WTC11 (cell line): ENCODE measurements around the gene PRAMEF13.
"Not testable (repeated sequence)": the region's sequence is repeated elsewhere in the genome, so short reads cannot be mapped to it uniquely, and the experiment has no call there.

Experiments
- CREB1 ChIP-seq: sonication (generic); formaldehyde crosslinking; IDR thresholded peaks from 2 replicates; pipeline ENCODE4 v1.8.0; 2023; ENCODE audit warnings: mild to moderate bottlenecking, missing genetic modification reagents
- FOXP4 ChIP-seq: sonication (generic); formaldehyde crosslinking; IDR thresholded peaks from 2 replicates; pipeline ENCODE4 v1.8.0; 2022; ENCODE audit warnings: mild to moderate bottlenecking, missing genetic modification reagents
- RELA ChIP-seq: sonication (generic); formaldehyde crosslinking; IDR thresholded peaks from 2 replicates; pipeline ENCODE4 v1.8.1; 2022; ENCODE audit warnings: missing genetic modification reagents, mild to moderate bottlenecking, borderline replicate concordance
- SMAD4 ChIP-seq: sonication (generic); formaldehyde crosslinking; IDR thresholded peaks from 2 replicates; pipeline ENCODE4 v1.8.0; 2022; ENCODE audit warnings: mild to moderate bottlenecking, missing genetic modification reagents
- TP53 ChIP-seq: sonication (generic); formaldehyde crosslinking; IDR thresholded peaks from 2 replicates; pipeline ENCODE4 v1.8.1; 2023; ENCODE audit warnings: mild to moderate bottlenecking, missing genetic modification reagents
- ZNF263 ChIP-seq: sonication (generic); formaldehyde crosslinking; IDR thresholded peaks from 2 replicates; pipeline ENCODE4 v1.8.1; 2022; ENCODE audit warnings: low read depth, mild to moderate bottlenecking, moderate library complexity, missing genetic modification reagents
- TF ChIP-seq, protein P1 (sequence below): fragments of 200-600 bp; IDR thresholded peaks from 2 replicates; pipeline ENCODE4 v1.8.0; 2022; ENCODE audit warnings: antibody characterized with exemption
- TF ChIP-seq, protein P2 (sequence below): sonication (generic); formaldehyde crosslinking; IDR thresholded peaks from 2 replicates; pipeline ENCODE4 v1.8.0; 2022; ENCODE audit warnings: mild to moderate bottlenecking, missing genetic modification reagents
- TF ChIP-seq, protein P3 (sequence below): sonication (generic); formaldehyde crosslinking; IDR thresholded peaks from 2 replicates; pipeline ENCODE4 v1.8.0; 2022; ENCODE audit warnings: mild to moderate bottlenecking, missing genetic modification reagents

DNA sequence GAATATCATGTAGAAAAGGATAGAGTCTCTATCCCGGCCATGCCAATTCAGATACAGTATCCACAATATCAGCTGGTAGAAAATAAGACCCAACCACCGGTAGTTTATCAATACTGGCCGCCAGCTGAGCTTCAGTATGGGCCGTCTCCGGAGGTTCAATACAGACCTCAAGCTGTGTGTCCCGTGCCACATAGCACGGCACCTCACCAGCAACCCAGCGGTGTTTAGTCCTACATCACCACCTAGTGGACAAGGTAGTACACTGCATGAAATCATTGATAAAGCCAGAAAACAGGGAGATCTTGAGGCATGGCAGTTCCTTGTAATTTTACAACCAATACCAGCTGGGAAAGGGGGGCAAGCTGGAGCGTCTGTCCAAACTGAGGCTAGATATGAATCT, 7.5 kb upstream of the PRAMEF13 start:
- TF ChIP-seq, protein P1, sequence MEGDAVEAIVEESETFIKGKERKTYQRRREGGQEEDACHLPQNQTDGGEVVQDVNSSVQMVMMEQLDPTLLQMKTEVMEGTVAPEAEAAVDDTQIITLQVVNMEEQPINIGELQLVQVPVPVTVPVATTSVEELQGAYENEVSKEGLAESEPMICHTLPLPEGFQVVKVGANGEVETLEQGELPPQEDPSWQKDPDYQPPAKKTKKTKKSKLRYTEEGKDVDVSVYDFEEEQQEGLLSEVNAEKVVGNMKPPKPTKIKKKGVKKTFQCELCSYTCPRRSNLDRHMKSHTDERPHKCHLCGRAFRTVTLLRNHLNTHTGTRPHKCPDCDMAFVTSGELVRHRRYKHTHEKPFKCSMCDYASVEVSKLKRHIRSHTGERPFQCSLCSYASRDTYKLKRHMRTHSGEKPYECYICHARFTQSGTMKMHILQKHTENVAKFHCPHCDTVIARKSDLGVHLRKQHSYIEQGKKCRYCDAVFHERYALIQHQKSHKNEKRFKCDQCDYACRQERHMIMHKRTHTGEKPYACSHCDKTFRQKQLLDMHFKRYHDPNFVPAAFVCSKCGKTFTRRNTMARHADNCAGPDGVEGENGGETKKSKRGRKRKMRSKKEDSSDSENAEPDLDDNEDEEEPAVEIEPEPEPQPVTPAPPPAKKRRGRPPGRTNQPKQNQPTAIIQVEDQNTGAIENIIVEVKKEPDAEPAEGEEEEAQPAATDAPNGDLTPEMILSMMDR, result not testable (repeated sequence)
- not testable (repeated sequence) for TF ChIP-seq FOXP4 (CRISPR knock-in tag); CREB1; RELA; SMAD4 (CRISPR knock-in tag); ZNF263 (CRISPR knock-in tag); TP53 (CRISPR knock-in tag)
- TF ChIP-seq, protein P2, sequence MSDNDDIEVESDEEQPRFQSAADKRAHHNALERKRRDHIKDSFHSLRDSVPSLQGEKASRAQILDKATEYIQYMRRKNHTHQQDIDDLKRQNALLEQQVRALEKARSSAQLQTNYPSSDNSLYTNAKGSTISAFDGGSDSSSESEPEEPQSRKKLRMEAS (CRISPR knock-in tag), result not testable (repeated sequence)
- TF ChIP-seq, protein P3, sequence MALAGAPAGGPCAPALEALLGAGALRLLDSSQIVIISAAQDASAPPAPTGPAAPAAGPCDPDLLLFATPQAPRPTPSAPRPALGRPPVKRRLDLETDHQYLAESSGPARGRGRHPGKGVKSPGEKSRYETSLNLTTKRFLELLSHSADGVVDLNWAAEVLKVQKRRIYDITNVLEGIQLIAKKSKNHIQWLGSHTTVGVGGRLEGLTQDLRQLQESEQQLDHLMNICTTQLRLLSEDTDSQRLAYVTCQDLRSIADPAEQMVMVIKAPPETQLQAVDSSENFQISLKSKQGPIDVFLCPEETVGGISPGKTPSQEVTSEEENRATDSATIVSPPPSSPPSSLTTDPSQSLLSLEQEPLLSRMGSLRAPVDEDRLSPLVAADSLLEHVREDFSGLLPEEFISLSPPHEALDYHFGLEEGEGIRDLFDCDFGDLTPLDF (CRISPR knock-in tag), result not testable (repeated sequence)
